ENCODE results near the gene CKAP2L. TPM values are rescaled to one million over a fixed set of nuclear protein-coding genes. Genes with fewer than 3 reads are reported as not detected.
A peak's percentile ranks its signal among the peaks of the same experiment; 100 is the strongest.

CKAP2L gene
- total and polyA plus RNA-seq, 5 donors from 2014 or later, result 0.43 to 3.4 (median 0.95) TPM

DNA sequence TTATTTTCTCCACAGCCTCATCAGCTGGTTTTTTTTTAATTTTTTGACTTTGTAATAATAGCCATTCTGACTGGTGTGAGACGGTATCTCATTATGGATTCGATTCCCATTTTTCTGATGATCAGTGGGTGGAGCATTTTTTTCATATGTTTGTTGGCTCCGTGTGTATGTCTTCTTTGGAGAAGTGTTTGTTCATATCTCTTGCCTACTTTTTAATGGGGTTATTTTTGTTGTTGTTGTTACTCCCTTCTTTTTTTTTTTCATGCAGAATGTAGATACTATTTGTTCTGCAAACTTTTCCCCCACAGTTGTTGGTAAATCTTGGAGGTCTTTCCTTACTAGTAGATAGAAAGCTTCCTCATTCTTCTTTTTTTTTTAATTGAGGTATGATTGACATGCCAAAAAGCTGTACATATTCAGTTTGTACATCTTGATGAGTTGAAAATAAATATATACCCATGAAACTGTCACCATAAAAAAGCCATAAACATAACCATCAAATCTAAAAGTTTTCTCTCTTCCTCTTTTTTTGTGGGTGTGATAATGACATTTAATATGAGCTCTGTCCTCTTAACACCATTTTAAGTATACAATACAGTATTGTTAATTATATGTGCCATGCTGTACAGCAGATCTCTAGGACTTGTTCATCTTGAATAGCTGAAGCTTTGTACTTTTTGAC is 65.4 kb downstream of the CKAP2L start:
- H3K27me3 Mint-ChIP-seq, result peaks cover 23% of the 10 kb centered on the region

DNA sequence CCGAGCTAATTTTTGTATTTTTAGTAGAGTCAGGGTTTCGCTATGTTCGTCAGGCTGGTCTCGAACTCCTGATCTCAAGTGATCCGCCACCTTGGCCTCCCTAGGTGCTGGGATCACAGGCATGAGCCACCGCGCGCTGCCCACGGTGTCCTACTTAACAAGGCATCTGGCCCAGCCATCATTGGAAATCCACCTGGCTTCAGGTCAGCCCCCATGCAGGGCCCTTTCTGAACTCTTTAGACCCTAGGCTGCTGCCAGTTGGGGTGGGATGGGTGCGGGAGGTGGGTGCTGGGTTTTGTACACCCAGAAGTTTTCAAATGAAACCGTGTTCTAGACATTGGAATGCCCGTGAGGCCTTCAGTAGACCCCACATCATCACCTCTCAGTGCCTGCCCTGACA is 70.2 kb downstream of the CKAP2L start:
- H3K9me3 ChIP-seq (ENCODE audit: control insufficient read depth in 2 of 2, low read length in 2 of 2), result no peaks in the 10 kb centered on the region
- peaks cover 0 to 28% (median 19%) of the 10 kb centered on the region in 4 donors for H3K4me1 Mint-ChIP-seq
- ATAC-seq (ENCODE audit: low read depth in 2 of 2) (no peak), DNase-seq (no peak)
- H3K4me3 Mint-ChIP-seq, result no peak overlapping the region
- no peaks in the 10 kb centered on the region for H3K36me3 Mint-ChIP-seq
- peaks cover 12% of the 10 kb centered on the region for H3K27me3 Mint-ChIP-seq
- no peaks in the 10 kb centered on the region for H3K36me3 ChIP-seq (ENCODE audit: control insufficient read depth, insufficient read depth, low read length)
- H3K27ac Mint-ChIP-seq, result no peak overlapping the region
- no peak overlapping the region for H3K27ac ChIP-seq (ENCODE audit: insufficient read depth, low read length, poor library complexity, severe bottlenecking)
- no peak overlapping the region for H3K4me3 ChIP-seq (ENCODE audit: low read depth, low read length)
- H3K27me3 ChIP-seq (ENCODE audit: control insufficient read depth, insufficient read depth, low read length), result peaks cover 1% of the 10 kb centered on the region
- peaks cover 22% of the 10 kb centered on the region for H3K4me1 ChIP-seq (ENCODE audit: control insufficient read depth, insufficient read depth, low read length, poor library complexity, severe bottlenecking)
- H3K9me3 Mint-ChIP-seq, result no peaks in the 10 kb centered on the region

More for the DNA sequence above, 65.4 kb downstream of the CKAP2L start:
- DNase-seq (no peak), ATAC-seq (ENCODE audit: low read depth in 2 of 2) (no peak)
- no peak overlapping the region for H3K27ac Mint-ChIP-seq
- H3K4me1 Mint-ChIP-seq, result no peaks in the 10 kb centered on the region
- no peaks in the 10 kb centered on the region for H3K4me1 ChIP-seq (ENCODE audit: control insufficient read depth, insufficient read depth, low read length, poor library complexity, severe bottlenecking)
- H3K9me3 Mint-ChIP-seq, result no peaks in the 10 kb centered on the region
- peaks cover 3% of the 10 kb centered on the region for H3K27me3 ChIP-seq (ENCODE audit: control insufficient read depth, insufficient read depth, low read length)
- no peak overlapping the region for H3K4me3 ChIP-seq (ENCODE audit: low read depth, low read length)
- H3K4me3 Mint-ChIP-seq, result no peak overlapping the region
- no peak overlapping the region for H3K27ac ChIP-seq (ENCODE audit: insufficient read depth, low read length, poor library complexity, severe bottlenecking)
- no peaks in the 10 kb centered on the region for H3K9me3 ChIP-seq (ENCODE audit: control insufficient read depth in 2 of 2, low read length in 2 of 2)
- H3K36me3 ChIP-seq (ENCODE audit: control insufficient read depth, insufficient read depth, low read length), result no peaks in the 10 kb centered on the region
- H3K36me3 Mint-ChIP-seq, result no peaks in the 10 kb centered on the region

DNA sequence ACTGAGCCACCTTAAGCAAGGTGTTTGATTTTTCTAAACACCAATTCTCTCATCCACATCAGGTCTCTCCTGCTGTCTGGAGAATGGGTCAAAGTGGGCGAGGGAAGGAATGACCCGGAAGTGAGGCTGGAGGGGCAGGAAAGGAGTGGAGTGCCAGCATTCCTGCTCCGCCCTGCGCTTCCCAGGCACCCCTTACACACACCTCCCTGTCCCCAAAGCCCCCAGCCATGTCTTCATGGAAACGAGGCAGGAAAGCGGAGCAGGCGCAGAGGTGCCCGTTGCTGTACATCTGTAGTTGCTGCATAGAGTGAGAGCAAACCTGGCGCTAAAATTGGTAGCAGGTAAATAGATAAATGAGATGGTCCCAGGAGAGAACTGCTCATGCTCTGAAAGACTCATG is 70.8 kb downstream of the CKAP2L start:
- Mint-ChIP-seq H3K9me3 (no peaks in the 10 kb centered on the region), H3K27ac (no peak overlapping the region), H3K4me3 (no peak overlapping the region), H3K36me3 (no peaks in the 10 kb centered on the region), H3K4me1 (peaks cover 0 to 28% (median 19%) of the 10 kb centered on the region in 4 donors), H3K27me3 (peaks cover 10% of the 10 kb centered on the region)
- no peak for DNase-seq
- H3K4me1 ChIP-seq (ENCODE audit: control insufficient read depth, insufficient read depth, low read length, poor library complexity, severe bottlenecking), result peaks cover 22% of the 10 kb centered on the region
- H3K4me3 ChIP-seq (ENCODE audit: low read depth, low read length), result no peak overlapping the region
- H3K27ac ChIP-seq (ENCODE audit: insufficient read depth, low read length, poor library complexity, severe bottlenecking), result no peak overlapping the region
- H3K9me3 ChIP-seq (ENCODE audit: control insufficient read depth in 2 of 2, low read length in 2 of 2), result no peaks in the 10 kb centered on the region
- H3K27me3 ChIP-seq (ENCODE audit: control insufficient read depth, insufficient read depth, low read length), result peaks cover 1% of the 10 kb centered on the region
- ATAC-seq (ENCODE audit: low read depth in 2 of 2), result no peak
- H3K36me3 ChIP-seq (ENCODE audit: control insufficient read depth, insufficient read depth, low read length), result no peaks in the 10 kb centered on the region

DNA sequence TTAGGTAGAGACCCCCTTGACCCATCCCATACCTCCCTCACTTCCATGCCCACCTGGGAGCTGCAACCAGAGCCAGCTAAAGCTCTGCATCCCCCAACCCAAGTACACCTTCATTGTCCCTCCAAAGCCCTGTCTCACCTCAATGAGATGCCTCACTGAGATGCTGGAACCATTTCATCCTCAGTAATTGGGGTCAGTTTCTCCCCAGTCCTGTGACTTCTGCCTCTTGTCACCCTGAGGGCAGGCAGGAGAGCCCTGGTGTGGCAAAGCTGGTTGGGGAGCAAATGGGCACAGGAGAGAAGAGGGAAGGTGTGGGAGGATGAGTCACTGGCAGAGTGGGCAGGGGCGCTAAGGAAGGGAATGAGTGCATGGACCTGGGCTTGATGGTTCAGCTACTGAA is 71.5 kb downstream of the CKAP2L start:
- H3K9me3 Mint-ChIP-seq, result no peaks in the 10 kb centered on the region
- no peaks in the 10 kb centered on the region for H3K36me3 Mint-ChIP-seq
- peaks cover 10% of the 10 kb centered on the region for H3K27me3 Mint-ChIP-seq
- no peak overlapping the region for H3K27ac ChIP-seq (ENCODE audit: insufficient read depth, low read length, poor library complexity, severe bottlenecking)
- H3K27ac Mint-ChIP-seq, result peak overlapping the region; percentile 67 to 92 (median 80)
- H3K4me1 ChIP-seq (ENCODE audit: control insufficient read depth, insufficient read depth, low read length, poor library complexity, severe bottlenecking), result peaks cover 22% of the 10 kb centered on the region
- H3K4me3 ChIP-seq (ENCODE audit: low read depth, low read length), result no peak overlapping the region
- DNase-seq, result no peak
- peaks cover 0 to 28% (median 19%) of the 10 kb centered on the region in 4 donors for H3K4me1 Mint-ChIP-seq
- H3K36me3 ChIP-seq (ENCODE audit: control insufficient read depth, insufficient read depth, low read length), result no peaks in the 10 kb centered on the region
- no peaks in the 10 kb centered on the region for H3K9me3 ChIP-seq (ENCODE audit: control insufficient read depth in 2 of 2, low read length in 2 of 2)
- no peak overlapping the region for H3K4me3 Mint-ChIP-seq
- ATAC-seq (ENCODE audit: low read depth in 2 of 2), result no peak
- no peaks in the 10 kb centered on the region for H3K27me3 ChIP-seq (ENCODE audit: control insufficient read depth, insufficient read depth, low read length)

DNA sequence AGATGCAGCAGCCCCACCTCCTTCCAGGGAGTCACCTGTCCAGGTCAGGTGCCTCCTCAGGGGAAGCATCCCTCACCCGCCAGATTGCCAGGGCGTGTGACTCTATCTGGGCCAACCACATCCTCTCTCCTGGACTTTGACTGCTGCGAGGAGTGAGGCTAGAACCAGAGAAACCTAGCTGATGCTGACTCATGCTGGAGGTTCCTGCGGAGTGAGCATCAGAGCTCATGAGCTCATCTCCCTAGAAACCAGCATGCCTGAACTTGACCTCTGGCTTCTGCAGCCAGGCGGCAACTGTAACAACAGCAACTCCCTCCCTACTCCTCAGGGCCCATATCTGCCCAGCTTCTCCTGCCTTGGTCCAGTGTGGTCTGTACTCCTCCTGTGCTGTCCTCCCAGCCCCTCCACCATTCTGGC is 71.9 kb downstream of the CKAP2L start:
- Mint-ChIP-seq H3K36me3 (no peaks in the 10 kb centered on the region), H3K4me1 (peaks cover 0 to 28% (median 19%) of the 10 kb centered on the region in 4 donors), H3K27me3 (peaks cover 10% of the 10 kb centered on the region), H3K9me3 (no peaks in the 10 kb centered on the region), H3K4me3 (no peak overlapping the region), H3K27ac (peak overlapping the region; percentile 67 to 92 (median 80))
- Histone ChIP-seq H3K36me3 (ENCODE audit: control insufficient read depth, insufficient read depth, low read length) (no peaks in the 10 kb centered on the region), H3K4me3 (ENCODE audit: low read depth, low read length) (no peak overlapping the region), H3K27ac (ENCODE audit: insufficient read depth, low read length, poor library complexity, severe bottlenecking) (no peak overlapping the region), H3K4me1 (ENCODE audit: control insufficient read depth, insufficient read depth, low read length, poor library complexity, severe bottlenecking) (peaks cover 22% of the 10 kb centered on the region), H3K9me3 (ENCODE audit: control insufficient read depth in 2 of 2, low read length in 2 of 2) (no peaks in the 10 kb centered on the region), H3K27me3 (ENCODE audit: control insufficient read depth, insufficient read depth, low read length) (no peaks in the 10 kb centered on the region)
- ATAC-seq (ENCODE audit: low read depth in 2 of 2) (peak; percentile 70 to 79), DNase-seq (peak in 1 of 3 donors; percentile 91)

DNA sequence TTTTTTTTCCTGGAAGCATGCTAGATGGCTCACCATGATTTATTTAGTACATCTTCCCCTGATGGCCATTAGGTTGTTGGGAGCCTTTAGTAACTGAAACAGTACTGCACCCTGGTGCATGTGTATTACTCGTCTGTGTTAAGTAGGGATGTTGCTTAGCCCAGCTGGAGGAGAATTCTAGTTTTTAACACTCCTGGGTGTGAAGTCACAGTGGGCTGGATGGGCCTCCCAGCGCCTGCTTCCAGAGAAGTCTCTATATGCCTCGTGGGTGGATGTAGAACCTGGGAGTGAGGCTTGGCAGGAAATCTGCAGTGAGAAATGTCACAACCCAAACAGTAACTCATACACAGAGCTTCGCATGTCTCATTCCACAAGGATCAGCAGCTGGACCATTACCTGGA is 72.5 kb downstream of the CKAP2L start:
- ATAC-seq (ENCODE audit: low read depth in 2 of 2) (no peak), DNase-seq (no peak)
- Mint-ChIP-seq H3K9me3 (no peaks in the 10 kb centered on the region), H3K27me3 (peaks cover 5% of the 10 kb centered on the region), H3K4me1 (peaks cover 0 to 28% (median 19%) of the 10 kb centered on the region in 4 donors), H3K4me3 (no peak overlapping the region), H3K36me3 (no peaks in the 10 kb centered on the region), H3K27ac (peak overlapping the region in 2 of 3 donors; percentile 70 to 80)
- H3K4me1 ChIP-seq (ENCODE audit: control insufficient read depth, insufficient read depth, low read length, poor library complexity, severe bottlenecking), result peaks cover 22% of the 10 kb centered on the region
- H3K4me3 ChIP-seq (ENCODE audit: low read depth, low read length), result no peak overlapping the region
- H3K9me3 ChIP-seq (ENCODE audit: control insufficient read depth in 2 of 2, low read length in 2 of 2), result no peaks in the 10 kb centered on the region
- no peaks in the 10 kb centered on the region for H3K27me3 ChIP-seq (ENCODE audit: control insufficient read depth, insufficient read depth, low read length)
- no peaks in the 10 kb centered on the region for H3K36me3 ChIP-seq (ENCODE audit: control insufficient read depth, insufficient read depth, low read length)
- H3K27ac ChIP-seq (ENCODE audit: insufficient read depth, low read length, poor library complexity, severe bottlenecking), result no peak overlapping the region

DNA sequence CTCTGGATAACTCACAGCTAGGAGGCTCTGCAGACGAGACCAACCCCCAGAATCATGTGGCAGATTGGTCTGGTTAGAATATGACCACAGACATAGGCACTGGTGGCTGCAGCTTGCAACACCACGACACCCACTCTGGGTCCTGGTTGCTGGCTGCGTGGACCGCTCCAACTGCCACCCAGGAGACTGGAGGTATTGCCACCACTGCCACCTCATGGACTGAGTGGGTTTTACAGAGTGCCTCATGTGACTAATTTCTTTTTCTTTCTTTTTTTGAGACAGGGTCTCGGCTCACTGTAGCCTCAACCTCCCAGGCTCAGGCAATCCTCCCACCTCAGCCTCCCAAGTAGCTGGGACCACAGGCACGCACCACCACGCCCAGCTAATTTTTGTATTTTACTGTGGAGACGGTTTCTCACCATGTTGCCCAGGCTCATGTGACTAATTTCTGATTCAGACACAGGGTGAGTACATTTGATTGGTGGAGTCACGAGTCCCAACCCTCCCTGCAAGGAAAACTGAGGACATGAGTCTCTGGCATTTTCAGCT is 73.5 kb downstream of the CKAP2L start:
- no peaks in the 10 kb centered on the region for H3K27me3 Mint-ChIP-seq
- H3K4me3 Mint-ChIP-seq, result peak overlapping the region in 2 of 4 donors; percentile 59 to 68
- DNase-seq (peak; percentile 44 to 76 (median 66)), ATAC-seq (ENCODE audit: low read depth in 2 of 2) (peak; percentile 78 to 79)
- Histone ChIP-seq H3K4me1 (ENCODE audit: control insufficient read depth, insufficient read depth, low read length, poor library complexity, severe bottlenecking) (peaks cover 22% of the 10 kb centered on the region), H3K36me3 (ENCODE audit: control insufficient read depth, insufficient read depth, low read length) (no peaks in the 10 kb centered on the region), H3K27ac (ENCODE audit: insufficient read depth, low read length, poor library complexity, severe bottlenecking) (no peak overlapping the region), H3K9me3 (ENCODE audit: control insufficient read depth in 2 of 2, low read length in 2 of 2) (no peaks in the 10 kb centered on the region), H3K4me3 (ENCODE audit: low read depth, low read length) (no peak overlapping the region), H3K27me3 (ENCODE audit: control insufficient read depth, insufficient read depth, low read length) (no peaks in the 10 kb centered on the region)
- H3K9me3 Mint-ChIP-seq, result no peaks in the 10 kb centered on the region
- no peaks in the 10 kb centered on the region for H3K36me3 Mint-ChIP-seq
- H3K4me1 Mint-ChIP-seq, result peaks cover 0 to 28% (median 19%) of the 10 kb centered on the region in 4 donors
- peak overlapping the region; percentile 55 to 70 (median 56) for H3K27ac Mint-ChIP-seq
